Transverse colon (tissue), 3 donors: ENCODE measurements around the gene RNU6-1.

Experiments
- CTCF ChIP-seq, 5 experiments: fragments of 200-600 bp in 3 of 5; fragments of 450-650 bp in 2 of 5; sonication (generic) in 3 of 5; IDR thresholded peaks; 1 replicate in 2 of 5; 2 replicates in 3 of 5; pipeline ENCODE4 v1.5.1; 2016 to 2017; ENCODE audit warnings: antibody characterized with exemption in 5 of 5, inconsistent platforms in 3 of 5, mild to moderate bottlenecking in 2 of 5, moderate library complexity in 1 of 5
- EP300 ChIP-seq: sonication (generic); formaldehyde crosslinking; IDR thresholded peaks from one replicate; pipeline ENCODE4 v1.6.1; 2017; ENCODE audit warnings: antibody characterized with exemption, low read depth
- POLR2A ChIP-seq: fragments of 450-650 bp; IDR thresholded peaks from one replicate; pipeline ENCODE4 v1.6.1; 2016; ENCODE audit warnings: antibody characterized with exemption, mild to moderate bottlenecking, moderate library complexity

GRCh38 chr15:67854358-67854757 is 14.5 kb upstream of the RNU6-1 start:
- TF ChIP-seq CTCF (IDR thresholded peaks at IDR 0.05) (no peak), EP300 (no peak), POLR2A (no peak)
